Fibroblast of villous mesenchyme (primary cell): Measurements from ENCODE around the gene TTC12. TPM values are rescaled to one million over a fixed set of nuclear protein-coding genes. Genes with fewer than 3 reads are reported as not detected.
A peak's percentile ranks its signal among the peaks of the same experiment; 100 is the strongest.
"Not testable (repeated sequence)": the region's sequence is repeated elsewhere in the genome, so short reads cannot be mapped to it uniquely, and the experiment has no call there.

Source experiments
- DNase-seq: peaks from one replicate; pipeline ENCODE4 v3.0.0-alpha.2; 2010; ENCODE audit warnings: low read depth
- H3K4me3 ChIP-seq: 2 replicates; pipeline ENCODE4 v1.5.1; 2011; ENCODE audit warnings: low read depth, mild to moderate bottlenecking, low read length
- total RNA-seq: library from RNA; depleted of rRNA; stranded (reverse); fragments of >200 nt; gene quantifications from 2 replicates; pipeline ENCODE4 v1.2.3, GENCODE V29; 2012
- TF ChIP-seq, protein P1 (sequence below): IDR thresholded peaks from 2 replicates; pipeline ENCODE4 v1.5.1; 2012; ENCODE audit warnings: low read depth, mild to moderate bottlenecking, low read length; ENCODE audit not compliant: insufficient read depth

The TTC12 gene
- total RNA-seq, 1 donor = 16.0 TPM

DNA sequence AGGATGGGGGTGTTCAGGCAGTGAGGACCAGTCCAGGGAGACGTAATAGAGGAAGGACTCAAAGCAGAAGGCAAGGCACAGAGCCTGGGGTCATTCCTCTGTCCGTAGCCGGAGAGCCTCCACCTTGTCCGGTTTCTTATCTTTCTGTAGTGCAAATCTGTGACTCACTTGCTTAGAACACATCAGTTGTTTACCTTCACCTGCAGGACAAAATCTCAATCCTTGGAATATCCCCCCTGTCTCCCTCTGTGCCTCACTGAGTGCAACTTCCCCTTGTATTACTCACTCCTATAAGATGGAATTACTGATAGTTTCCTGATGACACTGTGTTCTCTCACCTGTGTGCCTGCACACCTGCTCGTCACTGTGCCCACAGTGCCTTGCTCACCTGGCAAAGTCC lies 20.4 kb upstream of the TTC12 start:
- no peak overlapping the region for H3K4me3 ChIP-seq
- TF ChIP-seq, protein P1, sequence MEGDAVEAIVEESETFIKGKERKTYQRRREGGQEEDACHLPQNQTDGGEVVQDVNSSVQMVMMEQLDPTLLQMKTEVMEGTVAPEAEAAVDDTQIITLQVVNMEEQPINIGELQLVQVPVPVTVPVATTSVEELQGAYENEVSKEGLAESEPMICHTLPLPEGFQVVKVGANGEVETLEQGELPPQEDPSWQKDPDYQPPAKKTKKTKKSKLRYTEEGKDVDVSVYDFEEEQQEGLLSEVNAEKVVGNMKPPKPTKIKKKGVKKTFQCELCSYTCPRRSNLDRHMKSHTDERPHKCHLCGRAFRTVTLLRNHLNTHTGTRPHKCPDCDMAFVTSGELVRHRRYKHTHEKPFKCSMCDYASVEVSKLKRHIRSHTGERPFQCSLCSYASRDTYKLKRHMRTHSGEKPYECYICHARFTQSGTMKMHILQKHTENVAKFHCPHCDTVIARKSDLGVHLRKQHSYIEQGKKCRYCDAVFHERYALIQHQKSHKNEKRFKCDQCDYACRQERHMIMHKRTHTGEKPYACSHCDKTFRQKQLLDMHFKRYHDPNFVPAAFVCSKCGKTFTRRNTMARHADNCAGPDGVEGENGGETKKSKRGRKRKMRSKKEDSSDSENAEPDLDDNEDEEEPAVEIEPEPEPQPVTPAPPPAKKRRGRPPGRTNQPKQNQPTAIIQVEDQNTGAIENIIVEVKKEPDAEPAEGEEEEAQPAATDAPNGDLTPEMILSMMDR = no peak
- no peak for DNase-seq

DNA sequence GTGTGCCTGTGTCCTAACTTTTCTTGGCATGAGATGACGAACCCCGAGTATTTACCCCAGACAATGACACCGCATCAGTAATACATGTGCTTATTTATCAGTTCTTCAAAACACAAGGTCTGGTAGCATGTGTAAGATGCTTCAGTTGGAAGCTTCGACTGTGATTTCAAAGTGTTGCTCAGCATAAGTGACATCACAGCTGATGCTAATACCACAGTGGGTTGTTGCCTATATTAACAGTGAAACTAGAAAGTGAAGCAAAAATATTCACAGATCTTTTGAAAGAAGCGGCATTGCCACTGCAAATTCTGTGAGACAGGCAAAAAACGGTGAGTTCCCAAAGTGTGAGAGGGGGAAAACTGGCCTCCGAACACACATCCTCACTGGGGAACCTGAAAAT lies 18.4 kb upstream of the TTC12 start:
- no peak overlapping the region for H3K4me3 ChIP-seq
- no peak for DNase-seq
- TF ChIP-seq, protein P1 = no peak

DNA sequence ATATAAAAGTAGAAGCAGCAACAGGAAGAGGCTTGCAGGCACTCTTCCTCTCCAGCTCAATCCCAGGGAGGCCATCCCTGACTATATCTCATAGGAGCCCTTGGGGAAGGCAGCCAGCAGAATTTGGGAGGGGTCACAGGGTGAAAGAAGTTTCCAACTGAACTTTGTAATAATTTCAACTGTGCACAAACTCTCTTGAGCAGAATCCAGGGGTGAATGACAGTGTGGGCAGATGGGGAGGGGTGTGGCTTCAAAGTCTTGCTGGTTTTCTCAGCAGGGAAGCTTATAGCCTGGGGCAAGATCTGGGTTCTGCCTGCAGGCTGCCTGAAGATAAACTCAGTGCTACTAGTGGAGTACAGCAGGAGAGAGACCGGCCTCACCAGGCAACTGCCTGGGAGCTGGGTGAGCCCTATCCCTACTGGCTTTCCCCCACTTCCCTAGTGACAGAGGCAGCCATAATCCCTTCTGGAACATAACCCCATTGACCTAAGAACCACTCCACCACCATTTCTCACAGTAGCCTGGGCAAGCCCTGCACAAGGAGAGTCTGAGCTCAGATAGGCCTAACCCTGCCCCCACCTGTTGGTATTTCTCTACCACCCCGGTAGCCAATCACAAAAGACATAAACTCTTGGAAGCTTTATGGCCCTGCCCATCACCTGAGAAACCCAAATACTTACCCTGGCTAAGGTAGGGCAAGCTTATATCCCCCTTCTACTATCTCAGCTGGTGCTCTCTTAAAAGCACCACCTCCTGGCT lies 17.8 kb upstream of the TTC12 start:
- no peak for DNase-seq
- TF ChIP-seq, protein P1 = no peak
- H3K4me3 ChIP-seq = no peak overlapping the region

DNA sequence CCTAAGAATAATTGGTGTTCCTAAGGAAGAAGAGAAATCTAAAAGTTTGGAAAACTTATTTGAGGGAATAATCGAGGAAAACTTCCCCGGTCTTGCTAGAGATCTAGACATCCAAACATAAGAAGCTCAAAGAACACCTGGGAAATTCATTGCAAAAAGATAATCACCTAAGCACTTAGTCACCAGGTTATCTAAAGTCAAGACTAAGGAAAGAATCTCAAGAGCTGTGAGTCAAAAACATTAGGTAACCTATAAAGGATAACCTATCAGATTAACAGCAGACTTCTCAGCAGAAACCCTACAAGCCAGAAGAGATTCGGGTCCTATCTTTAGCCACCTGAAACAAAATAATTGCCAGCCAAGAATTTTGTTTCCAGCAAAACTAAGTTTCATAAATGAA lies 15.9 kb upstream of the TTC12 start:
- not testable (repeated sequence) for H3K4me3 ChIP-seq, DNase-seq

DNA sequence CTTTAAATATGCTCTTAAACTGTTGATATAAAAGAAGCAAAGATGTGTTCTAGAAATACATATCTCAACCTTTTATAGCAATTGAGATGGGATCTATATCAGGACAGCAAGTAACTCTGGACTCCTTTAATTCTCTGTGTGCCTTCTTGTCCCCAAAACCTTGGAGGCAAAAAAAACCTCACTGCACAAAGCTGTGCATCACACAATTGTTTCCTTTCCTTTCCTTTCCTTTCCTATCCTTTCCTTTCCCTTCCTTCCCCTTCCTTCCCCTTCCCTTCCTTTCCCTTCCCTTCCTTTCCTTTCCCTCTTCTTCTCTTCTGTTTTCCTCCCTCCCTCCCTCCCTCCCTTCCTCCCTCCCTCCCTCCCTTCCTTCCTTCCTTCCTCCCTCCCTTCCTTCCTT lies 9.5 kb upstream of the TTC12 start:
- no peak for DNase-seq
- H3K4me3 ChIP-seq = no peak overlapping the region
- TF ChIP-seq, protein P1 = no peak

DNA sequence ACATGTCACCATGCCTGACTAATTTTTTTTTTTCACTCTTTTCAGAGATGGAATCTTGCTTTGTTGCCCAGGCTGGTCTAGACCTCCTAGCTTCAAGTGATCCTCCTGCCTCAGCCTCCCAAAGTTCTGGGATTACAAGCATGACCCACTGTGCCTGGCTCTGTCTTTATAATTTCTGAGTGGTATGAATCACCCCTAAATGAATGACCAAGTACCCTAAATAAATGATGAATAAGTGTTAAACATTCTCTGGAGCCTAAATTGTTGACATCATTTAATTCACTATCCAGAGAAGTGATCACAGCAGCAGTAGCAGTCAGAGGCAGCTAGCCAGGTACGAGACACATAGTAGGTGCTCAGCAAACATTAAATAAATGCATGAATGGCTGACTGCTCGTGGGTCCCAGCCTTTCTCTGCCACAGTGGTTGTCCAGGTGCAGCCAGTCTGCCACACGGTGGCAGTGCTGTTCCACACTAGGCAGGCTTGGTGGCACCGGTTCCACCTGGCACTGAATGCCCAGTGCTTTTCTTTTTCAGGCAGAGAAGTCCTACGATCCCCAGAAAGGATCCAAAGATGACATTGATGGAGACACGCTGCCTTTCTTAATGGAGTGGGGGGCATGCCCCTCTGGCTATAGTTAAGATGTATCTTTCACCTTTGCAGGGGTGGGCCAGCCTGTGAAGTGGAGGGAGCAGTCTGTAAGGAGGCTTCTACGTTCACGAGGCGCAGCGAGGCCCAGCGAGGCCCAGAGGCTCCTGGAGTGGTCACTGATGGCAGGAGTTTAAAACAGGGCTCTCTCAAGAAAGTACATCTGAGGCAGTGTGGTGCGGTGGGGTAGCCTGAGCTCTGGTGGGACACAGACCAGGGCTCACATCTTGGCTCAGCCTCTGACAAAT lies 8.7 kb upstream of the TTC12 start:
- TF ChIP-seq, protein P1 = peak; percentile 98
- peak; percentile 58 for DNase-seq
- H3K4me3 ChIP-seq = no peak overlapping the region

DNA sequence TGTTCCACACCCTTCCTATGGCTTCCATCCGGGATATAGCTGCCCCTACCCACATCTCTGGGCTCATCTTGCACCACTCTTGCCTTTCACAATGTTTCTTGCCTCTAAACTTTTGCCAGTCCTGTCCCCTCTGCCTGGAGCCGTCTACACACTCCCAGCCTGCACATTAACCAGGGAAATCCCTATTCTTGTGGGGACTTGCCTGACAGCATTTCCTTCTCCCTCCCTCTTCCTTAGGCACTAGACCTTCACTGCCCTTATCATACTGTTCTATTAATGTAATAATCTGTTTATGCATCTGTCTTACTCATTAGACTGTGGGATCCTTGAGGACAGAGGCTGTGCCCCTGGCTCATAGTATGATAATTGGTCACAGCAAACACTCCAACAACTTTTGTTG lies 5.8 kb upstream of the TTC12 start:
- TF ChIP-seq, protein P1 = no peak
- DNase-seq = no peak
- H3K4me3 ChIP-seq = no peak overlapping the region
